ENCODE data around the gene REC8. TPM values are rescaled to one million over a fixed set of nuclear protein-coding genes. Genes with fewer than 3 reads are reported as not detected.

The REC8 gene
- total RNA-seq, 1 experiment from 2014 or later = 7.6 TPM

DNA sequence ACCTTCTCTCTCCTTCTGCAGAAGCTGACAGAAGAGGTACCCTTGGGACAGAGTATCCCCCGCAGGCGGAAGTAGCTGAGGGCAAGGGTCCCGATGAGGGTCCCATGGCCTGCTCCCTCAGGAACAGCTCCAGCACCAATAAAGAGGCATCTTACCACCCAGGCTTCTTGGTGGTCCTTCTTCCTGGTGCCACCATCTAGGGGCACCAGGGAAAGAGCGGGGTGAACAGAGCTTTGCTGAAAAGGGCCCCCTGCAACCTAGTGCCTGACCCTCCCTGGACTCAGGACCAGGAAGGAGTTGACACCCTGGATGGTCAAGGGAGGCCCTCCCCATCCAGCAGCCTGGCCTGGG, 11.4 kb upstream of the REC8 start:
- Histone ChIP-seq H2AFZ (ENCODE audit: low read depth, low read length, poor library complexity, severe bottlenecking) (no peak overlapping the region), H3K27me3 (ENCODE audit: insufficient read depth, low read length) (no peaks in the 10 kb centered on the region), H3K27ac (ENCODE audit: low read depth, low read length) (peak overlapping the region; percentile 84), H3K9me3 (ENCODE audit: control insufficient read depth in 1 of 2, insufficient read depth in 1 of 2, low read depth in 1 of 2, low read length in 2 of 2) (no peaks in the 10 kb centered on the region), H3K4me1 (ENCODE audit: control insufficient read depth in 1 of 2, insufficient read depth in 2 of 2, low read length in 2 of 2) (peaks cover 15 to 21% of the 10 kb centered on the region in 2 experiments), H3K9me2 (ENCODE audit: insufficient read depth) (no peaks in the 10 kb centered on the region), H3K9ac (ENCODE audit: low read length) (no peak overlapping the region), H3K4me2 (ENCODE audit: low read length) (peak overlapping the region; percentile 87), H4K20me1 (ENCODE audit: insufficient read depth) (no peaks in the 10 kb centered on the region), H3K79me2 (ENCODE audit: insufficient read depth, low read length) (no peaks in the 10 kb centered on the region), H3K36me3 (ENCODE audit: control insufficient read depth in 1 of 2, insufficient read depth in 2 of 2, low read length in 2 of 2) (peaks cover 26 to 41% of the 10 kb centered on the region in 2 experiments; a peak in 3 of 4 replicates), H3K4me3 (replicated peaks in 1 of 2; ENCODE audit: low read depth in 1 of 2, low read length in 2 of 2) (no peak overlapping the region)
- no peak for DNase-seq (ENCODE audit: low read depth, low spot score)
- ChIA-PET RAD21 (ENCODE audit: low non-redundant PET in 1 of 2, low total read pairs in 2 of 2, uncharacterized antibody in 2 of 2, unreplicated experiment in 2 of 2) (interaction anchor here (1.0 to 1.1 kb wide), 2 partner anchors 14 to 103 kb away, joined by 3 read pairs; partner anchors contain the start of genes PSME2 (in 1 of the 2) and RNF31 (in 1 of the 2)), CTCF (interaction anchor here (1.0 to 3.2 kb wide), 17 partner anchors 9 to 137 kb away, joined by 3 to 20 read pairs (median 4); partner anchors contain the start of genes CHMP4A, DCAF11, EMC9 and NRL), POLR2A (interaction anchor here (1.0 to 3.1 kb wide), 9 partner anchors 13 to 102 kb away, joined by 3 to 18 read pairs (median 4); partner anchors contain the start of genes DCAF11, EMC9, NRL and PCK2)
- TF ChIP-seq ZBTB33 (IDR thresholded peaks at IDR 0.05; ENCODE audit: extremely low read depth, insufficient replicate concordance, low read length) (no peak), JUND (IDR thresholded peaks at IDR 0.05) (no peak), EZH2 (IDR thresholded peaks at IDR 0.05) (no peak), ELF1 (IDR thresholded peaks at IDR 0.05; ENCODE audit: borderline replicate concordance, low read depth) (no peak), POLR2A (IDR thresholded peaks at IDR 0.05; ENCODE audit: borderline replicate concordance, extremely low read depth, insufficient read depth, insufficient read length) (no peak), FOSL1 (IDR thresholded peaks at IDR 0.05; ENCODE audit: low read depth) (no peak), SRF (IDR thresholded peaks at IDR 0.05; ENCODE audit: low read depth) (no peak), RAD21 (IDR thresholded peaks at IDR 0.05; ENCODE audit: low read depth) (no peak), ATF3 (IDR thresholded peaks at IDR 0.05) (no peak), SP1 (IDR thresholded peaks at IDR 0.05; ENCODE audit: low read depth) (no peak), EGR1 (IDR thresholded peaks at IDR 0.05; ENCODE audit: low read depth) (no peak)
- TF ChIP-seq, protein P1, sequence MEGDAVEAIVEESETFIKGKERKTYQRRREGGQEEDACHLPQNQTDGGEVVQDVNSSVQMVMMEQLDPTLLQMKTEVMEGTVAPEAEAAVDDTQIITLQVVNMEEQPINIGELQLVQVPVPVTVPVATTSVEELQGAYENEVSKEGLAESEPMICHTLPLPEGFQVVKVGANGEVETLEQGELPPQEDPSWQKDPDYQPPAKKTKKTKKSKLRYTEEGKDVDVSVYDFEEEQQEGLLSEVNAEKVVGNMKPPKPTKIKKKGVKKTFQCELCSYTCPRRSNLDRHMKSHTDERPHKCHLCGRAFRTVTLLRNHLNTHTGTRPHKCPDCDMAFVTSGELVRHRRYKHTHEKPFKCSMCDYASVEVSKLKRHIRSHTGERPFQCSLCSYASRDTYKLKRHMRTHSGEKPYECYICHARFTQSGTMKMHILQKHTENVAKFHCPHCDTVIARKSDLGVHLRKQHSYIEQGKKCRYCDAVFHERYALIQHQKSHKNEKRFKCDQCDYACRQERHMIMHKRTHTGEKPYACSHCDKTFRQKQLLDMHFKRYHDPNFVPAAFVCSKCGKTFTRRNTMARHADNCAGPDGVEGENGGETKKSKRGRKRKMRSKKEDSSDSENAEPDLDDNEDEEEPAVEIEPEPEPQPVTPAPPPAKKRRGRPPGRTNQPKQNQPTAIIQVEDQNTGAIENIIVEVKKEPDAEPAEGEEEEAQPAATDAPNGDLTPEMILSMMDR (IDR thresholded peaks at IDR 0.05 in 2 of 3, conservative IDR thresholded peaks at IDR 0.05 in 1 of 3; ENCODE audit: borderline replicate concordance in 1 of 3, insufficient read depth in 1 of 3, low read depth in 2 of 3, low read length in 2 of 3) = no peak
- no TSS peak for BruUV-seq (replicated peaks)
- ATAC-seq = no peak
- intact Hi-C loops (cut with micrococcal nuclease) = loop anchor here (2.0 kb wide), 1 partner anchor 46 kb away; the partner anchor contains the start of genes DCAF11 and NRL

All from HCT116 (cell line).